Osteoblast (primary cell): ENCODE data around the gene MTCL1. TPM values are rescaled to one million over a fixed set of nuclear protein-coding genes. Genes with fewer than 3 reads are reported as not detected.
A peak's percentile ranks its signal among the peaks of the same experiment; 100 is the strongest.

Experiments used
- DNase-seq: peaks from one replicate; pipeline ENCODE4 v3.0.0; 2011; ENCODE audit warnings: low spot score, mixed read lengths; ENCODE audit not compliant: insufficient read length; ENCODE audit errors: missing footprints
- H2AFZ ChIP-seq: 2 replicates; pipeline ENCODE4 v1.6.0; 2011; ENCODE audit warnings: mild to moderate bottlenecking, low read length
- H3K27ac ChIP-seq: 2 replicates; pipeline ENCODE4 v1.5.1; 2011; ENCODE audit warnings: mild to moderate bottlenecking, low read depth, low read length, moderate library complexity
- H3K27me3 ChIP-seq: 2 replicates; pipeline ENCODE4 v1.6.0; 2012; ENCODE audit warnings: mild to moderate bottlenecking, control low read depth, inconsistent platforms, low read length, moderate library complexity; ENCODE audit not compliant: insufficient read depth
- H3K36me3 ChIP-seq: 2 replicates; pipeline ENCODE4 v1.5.1; 2011; ENCODE audit warnings: mild to moderate bottlenecking, low read length, control low read depth, moderate library complexity; ENCODE audit not compliant: insufficient read depth
- H3K4me1 ChIP-seq: 2 replicates; pipeline ENCODE4 v1.5.1; 2011; ENCODE audit warnings: mild to moderate bottlenecking, low read length, control low read depth, moderate library complexity; ENCODE audit not compliant: insufficient read depth
- H3K4me2 ChIP-seq: 2 replicates; pipeline ENCODE4 v1.6.0; 2011; ENCODE audit warnings: mild to moderate bottlenecking, low read length; ENCODE audit not compliant: insufficient read depth
- H3K4me3 ChIP-seq: fragments of 200-600 bp; sonication (generic); 3 replicates; pipeline ENCODE4 v1.5.1; 2012; ENCODE audit warnings: mild to moderate bottlenecking, low read length, inconsistent platforms; ENCODE audit not compliant: insufficient read depth
- H3K79me2 ChIP-seq: 2 replicates; pipeline ENCODE4 v1.6.0; 2012; ENCODE audit warnings: mild to moderate bottlenecking, low read length, control low read depth, inconsistent platforms; ENCODE audit not compliant: insufficient read depth
- H3K9me3 ChIP-seq: 2 replicates; pipeline ENCODE4 v1.5.1; 2011; ENCODE audit warnings: low read depth, low read length, control low read depth
- H4K20me1 ChIP-seq: 2 replicates; pipeline ENCODE4 v1.6.0; 2012; ENCODE audit warnings: mild to moderate bottlenecking, low read length, control low read depth; ENCODE audit not compliant: insufficient read depth
- CTCF ChIP-seq: IDR thresholded peaks from 2 replicates; pipeline ENCODE4 v1.5.1; 2011; ENCODE audit warnings: mild to moderate bottlenecking, low read depth, low read length, moderate library complexity; ENCODE audit errors: extremely low read depth
- total RNA-seq: library from RNA; depleted of rRNA; stranded (reverse); fragments of >200 nt; gene quantifications from 2 replicates; pipeline ENCODE4 v1.2.3, GENCODE V29; 2012

The MTCL1 gene
- total RNA-seq, 1 donor: 38.0 TPM

- Histone ChIP-seq H3K9me3 (no peaks in the 10 kb centered on the region), H3K36me3 (peaks cover 27% of the 10 kb centered on the region), H3K27me3 (no peaks in the 10 kb centered on the region), H3K4me2 (no peak overlapping the region), H3K4me1 (peaks cover 25% of the 10 kb centered on the region), H2AFZ (no peak overlapping the region), H3K4me3 (no peak overlapping the region), H3K27ac (no peak overlapping the region), H3K79me2 (no peaks in the 10 kb centered on the region), H4K20me1 (no peaks in the 10 kb centered on the region)
- no peak for DNase-seq
- TF ChIP-seq CTCF: no peak
Measured at GRCh38 chr18:8810157-8810556, 104.8 kb downstream of the MTCL1 start.

- no peak for TF ChIP-seq CTCF
- Histone ChIP-seq H3K27me3 (no peaks in the 10 kb centered on the region), H3K36me3 (peaks cover 33% of the 10 kb centered on the region), H2AFZ (no peak overlapping the region), H3K27ac (no peak overlapping the region), H4K20me1 (no peaks in the 10 kb centered on the region), H3K4me2 (no peak overlapping the region), H3K79me2 (no peaks in the 10 kb centered on the region), H3K4me1 (peaks cover 26% of the 10 kb centered on the region), H3K4me3 (no peak overlapping the region), H3K9me3 (no peaks in the 10 kb centered on the region)
- DNase-seq: no peak
Measured at GRCh38 chr18:8811115-8811514, 105.8 kb downstream of the MTCL1 start.

- no peak for TF ChIP-seq CTCF
- no peak overlapping the region for H3K4me3 ChIP-seq
- H3K4me1 ChIP-seq: peaks cover 38% of the 10 kb centered on the region
- no peak overlapping the region for H2AFZ ChIP-seq
- H3K27ac ChIP-seq: peak overlapping the region; percentile 42
- no peaks in the 10 kb centered on the region for H3K27me3 ChIP-seq
- peak; percentile 89 for DNase-seq
- peak overlapping the region; percentile 16 for H3K4me2 ChIP-seq
- no peaks in the 10 kb centered on the region for H4K20me1 ChIP-seq
- H3K79me2 ChIP-seq: no peaks in the 10 kb centered on the region
- no peaks in the 10 kb centered on the region for H3K9me3 ChIP-seq
- peaks cover 30% of the 10 kb centered on the region for H3K36me3 ChIP-seq
Measured at GRCh38 chr18:8812631-8813030, 107.3 kb downstream of the MTCL1 start.

DNA sequence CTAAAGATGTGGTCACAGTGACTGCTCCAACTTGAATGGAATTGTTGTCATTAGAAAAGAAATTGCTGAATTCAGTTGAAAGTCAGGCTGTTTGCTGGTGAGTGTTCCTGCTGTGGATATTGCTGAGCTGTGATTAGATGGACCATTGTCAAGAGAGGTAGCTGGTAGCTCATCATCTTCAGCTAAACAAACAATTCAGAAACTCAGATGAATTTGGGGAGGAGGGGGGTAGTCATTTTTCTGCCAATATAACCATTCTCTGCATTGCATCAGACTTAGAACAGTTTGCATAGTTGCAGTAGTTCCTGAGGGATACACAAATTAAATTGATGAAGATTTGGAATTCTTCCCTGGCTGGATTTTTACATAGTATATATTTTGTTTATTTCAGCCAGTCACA lies 108.3 kb downstream of the MTCL1 start:
- no peak overlapping the region for H2AFZ ChIP-seq
- H3K27me3 ChIP-seq: no peaks in the 10 kb centered on the region
- no peak for DNase-seq
- peak overlapping the region; percentile 51 for H3K27ac ChIP-seq
- H3K79me2 ChIP-seq: no peaks in the 10 kb centered on the region
- TF ChIP-seq CTCF: no peak
- peak overlapping the region; percentile 40 for H3K4me2 ChIP-seq
- H3K36me3 ChIP-seq: peaks cover 37% of the 10 kb centered on the region
- H4K20me1 ChIP-seq: no peaks in the 10 kb centered on the region
- H3K4me3 ChIP-seq: no peak overlapping the region
- peaks cover 38% of the 10 kb centered on the region for H3K4me1 ChIP-seq
- H3K9me3 ChIP-seq: no peaks in the 10 kb centered on the region
